Measurements from ENCODE around the gene NDUFA5. TPM values are rescaled to one million over a fixed set of nuclear protein-coding genes. Genes with fewer than 3 reads are reported as not detected.
A peak's percentile ranks its signal among the peaks of the same experiment; 100 is the strongest.

The NDUFA5 gene
- total and polyA plus RNA-seq, 2 donors (not counting 1 experiment from before 2014, with no cell fraction given) = 35.8 to 45.4 TPM

DNA sequence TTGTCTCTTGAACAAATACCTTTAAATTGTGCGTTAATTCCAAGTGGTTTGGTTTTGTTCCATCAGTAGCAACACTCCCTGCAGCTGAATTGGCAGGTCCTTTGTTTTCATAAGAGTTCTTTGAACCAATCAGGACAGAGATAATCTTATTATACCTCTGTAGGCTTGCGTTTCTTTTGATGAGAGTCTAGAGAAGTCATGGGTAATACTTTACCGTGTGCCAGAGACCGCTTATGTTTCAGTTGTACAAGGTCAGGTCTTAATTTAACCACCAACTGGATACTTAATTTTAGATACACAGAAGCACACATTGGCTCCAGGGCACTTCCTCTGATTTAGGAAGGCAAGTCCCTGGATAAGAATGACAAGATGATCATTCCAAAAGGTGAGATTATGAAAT is 43.9 kb upstream of the NDUFA5 start, which contains the start of gene ASB15:
ASB15 (plus strand) TSS at position 292 of the 400 bp plus-strand sequence. CDS start 12,682 bp downstream, outside the sequence.
- H4K20me1 ChIP-seq (ENCODE audit: control insufficient read depth, extremely low read depth, insufficient read depth, low read length) = no peaks in the 10 kb centered on the region
- no peak within 1 kb of the TSS for H2AFZ ChIP-seq (ENCODE audit: low read length)
- no peaks in the 10 kb centered on the region for H3K79me2 ChIP-seq (ENCODE audit: control insufficient read depth, insufficient read depth, low read length)
- TF ChIP-seq, protein P1, sequence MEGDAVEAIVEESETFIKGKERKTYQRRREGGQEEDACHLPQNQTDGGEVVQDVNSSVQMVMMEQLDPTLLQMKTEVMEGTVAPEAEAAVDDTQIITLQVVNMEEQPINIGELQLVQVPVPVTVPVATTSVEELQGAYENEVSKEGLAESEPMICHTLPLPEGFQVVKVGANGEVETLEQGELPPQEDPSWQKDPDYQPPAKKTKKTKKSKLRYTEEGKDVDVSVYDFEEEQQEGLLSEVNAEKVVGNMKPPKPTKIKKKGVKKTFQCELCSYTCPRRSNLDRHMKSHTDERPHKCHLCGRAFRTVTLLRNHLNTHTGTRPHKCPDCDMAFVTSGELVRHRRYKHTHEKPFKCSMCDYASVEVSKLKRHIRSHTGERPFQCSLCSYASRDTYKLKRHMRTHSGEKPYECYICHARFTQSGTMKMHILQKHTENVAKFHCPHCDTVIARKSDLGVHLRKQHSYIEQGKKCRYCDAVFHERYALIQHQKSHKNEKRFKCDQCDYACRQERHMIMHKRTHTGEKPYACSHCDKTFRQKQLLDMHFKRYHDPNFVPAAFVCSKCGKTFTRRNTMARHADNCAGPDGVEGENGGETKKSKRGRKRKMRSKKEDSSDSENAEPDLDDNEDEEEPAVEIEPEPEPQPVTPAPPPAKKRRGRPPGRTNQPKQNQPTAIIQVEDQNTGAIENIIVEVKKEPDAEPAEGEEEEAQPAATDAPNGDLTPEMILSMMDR (conservative IDR thresholded peaks at IDR 0.05 in 1 of 2, IDR thresholded peaks at IDR 0.05 in 1 of 2; ENCODE audit: low read depth in 1 of 2, low read length in 2 of 2) = no peak
- TF ChIP-seq EZH2 (IDR thresholded peaks at IDR 0.05; ENCODE audit: low read length, missing control alignments) = no peak
- no peaks in the 10 kb centered on the region for H3K9me3 ChIP-seq (ENCODE audit: control insufficient read depth, insufficient read depth, low read depth, low read length)
- H3K4me3 ChIP-seq (replicated peaks in 1 of 4; ENCODE audit: control extremely low read depth in 1 of 4, insufficient read depth in 1 of 4, low read depth in 3 of 4, low read length in 4 of 4) = no peak within 1 kb of the TSS
- no peak within 1 kb of the TSS for H3K9ac ChIP-seq (ENCODE audit: insufficient read depth, low read length)
- no peak within 1 kb of the TSS for H3K27ac ChIP-seq (ENCODE audit: insufficient read depth, low read length)
- DNase-seq (ENCODE audit: low read depth in 2 of 2) = peak in 1 of 2 donors; percentile 2
- H3K4me1 ChIP-seq (ENCODE audit: control insufficient read depth, extremely low read depth, insufficient read depth, low read length) = no peaks in the 10 kb centered on the region
- H3K27me3 ChIP-seq (ENCODE audit: control insufficient read depth, insufficient read depth, low read length) = no peaks in the 10 kb centered on the region
- no peak within 1 kb of the TSS for H3K4me2 ChIP-seq (ENCODE audit: extremely low read depth, insufficient read depth, low read length)
- no peaks in the 10 kb centered on the region for H3K36me3 ChIP-seq (ENCODE audit: control insufficient read depth, insufficient read depth, low read length)

DNA sequence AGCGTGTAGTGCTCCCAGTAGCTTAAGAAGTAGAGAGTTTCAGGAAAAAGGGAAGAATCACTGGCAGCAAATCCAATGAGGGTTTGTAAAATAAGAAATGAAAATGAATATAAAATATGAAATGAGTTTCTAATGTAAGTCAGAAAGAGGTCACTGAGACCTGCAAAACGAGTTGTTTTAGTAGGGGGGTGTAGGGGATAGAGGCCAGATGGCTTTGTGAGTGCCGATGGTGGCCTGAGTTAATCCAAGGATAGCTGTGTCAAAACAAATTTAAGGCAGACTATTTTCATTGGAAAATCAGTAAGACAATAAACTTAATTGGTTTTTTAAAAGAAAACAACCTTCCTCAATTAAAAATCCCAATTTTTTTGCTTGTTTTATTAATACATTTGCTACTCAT is 43.3 kb upstream of the NDUFA5 start:
- no peak for DNase-seq (ENCODE audit: low read depth in 2 of 2)
- Histone ChIP-seq H3K4me1 (ENCODE audit: control insufficient read depth, extremely low read depth, insufficient read depth, low read length) (no peaks in the 10 kb centered on the region), H3K27me3 (ENCODE audit: control insufficient read depth, insufficient read depth, low read length) (no peaks in the 10 kb centered on the region), H4K20me1 (ENCODE audit: control insufficient read depth, extremely low read depth, insufficient read depth, low read length) (no peaks in the 10 kb centered on the region), H3K9ac (ENCODE audit: insufficient read depth, low read length) (no peak overlapping the region), H3K4me2 (ENCODE audit: extremely low read depth, insufficient read depth, low read length) (no peak overlapping the region), H3K36me3 (ENCODE audit: control insufficient read depth, insufficient read depth, low read length) (no peaks in the 10 kb centered on the region), H3K4me3 (replicated peaks in 1 of 4; ENCODE audit: control extremely low read depth in 1 of 4, insufficient read depth in 1 of 4, low read depth in 3 of 4, low read length in 4 of 4) (no peak overlapping the region), H3K9me3 (ENCODE audit: control insufficient read depth, insufficient read depth, low read depth, low read length) (no peaks in the 10 kb centered on the region), H3K79me2 (ENCODE audit: control insufficient read depth, insufficient read depth, low read length) (no peaks in the 10 kb centered on the region), H2AFZ (ENCODE audit: low read length) (no peak overlapping the region), H3K27ac (ENCODE audit: insufficient read depth, low read length) (no peak overlapping the region)
- TF ChIP-seq, protein P1 (conservative IDR thresholded peaks at IDR 0.05 in 1 of 2, IDR thresholded peaks at IDR 0.05 in 1 of 2; ENCODE audit: low read depth in 1 of 2, low read length in 2 of 2) = no peak
- TF ChIP-seq EZH2 (IDR thresholded peaks at IDR 0.05; ENCODE audit: low read length, missing control alignments) = no peak

DNA sequence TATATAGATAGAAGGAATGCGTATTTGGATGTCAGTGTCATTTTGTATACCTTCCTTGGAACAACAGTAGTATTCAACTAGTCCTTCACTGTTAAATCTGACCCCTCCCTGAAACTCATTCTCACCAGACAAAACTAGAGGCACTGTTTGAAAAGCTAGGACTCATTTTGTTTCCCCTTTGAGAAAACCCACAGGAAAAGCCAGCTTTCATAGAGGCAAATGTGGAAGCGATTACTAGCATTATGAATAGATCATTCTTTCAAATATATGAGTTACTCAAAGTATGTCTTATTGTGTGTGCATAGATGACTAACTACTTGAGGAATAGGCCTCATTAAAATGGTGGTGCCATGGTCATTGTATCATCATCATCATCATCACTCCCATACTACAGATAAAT is 42.1 kb upstream of the NDUFA5 start:
- Histone ChIP-seq H4K20me1 (ENCODE audit: control insufficient read depth, extremely low read depth, insufficient read depth, low read length) (no peaks in the 10 kb centered on the region), H2AFZ (ENCODE audit: low read length) (no peak overlapping the region), H3K4me2 (ENCODE audit: extremely low read depth, insufficient read depth, low read length) (no peak overlapping the region), H3K27ac (ENCODE audit: insufficient read depth, low read length) (no peak overlapping the region), H3K36me3 (ENCODE audit: control insufficient read depth, insufficient read depth, low read length) (no peaks in the 10 kb centered on the region), H3K4me1 (ENCODE audit: control insufficient read depth, extremely low read depth, insufficient read depth, low read length) (no peaks in the 10 kb centered on the region), H3K9ac (ENCODE audit: insufficient read depth, low read length) (no peak overlapping the region), H3K27me3 (ENCODE audit: control insufficient read depth, insufficient read depth, low read length) (no peaks in the 10 kb centered on the region), H3K79me2 (ENCODE audit: control insufficient read depth, insufficient read depth, low read length) (no peaks in the 10 kb centered on the region), H3K9me3 (ENCODE audit: control insufficient read depth, insufficient read depth, low read depth, low read length) (no peaks in the 10 kb centered on the region), H3K4me3 (replicated peaks in 1 of 4; ENCODE audit: control extremely low read depth in 1 of 4, insufficient read depth in 1 of 4, low read depth in 3 of 4, low read length in 4 of 4) (no peak overlapping the region)
- TF ChIP-seq, protein P1 (conservative IDR thresholded peaks at IDR 0.05 in 1 of 2, IDR thresholded peaks at IDR 0.05 in 1 of 2; ENCODE audit: low read depth in 1 of 2, low read length in 2 of 2) = no peak
- TF ChIP-seq EZH2 (IDR thresholded peaks at IDR 0.05; ENCODE audit: low read length, missing control alignments) = no peak
- no peak for DNase-seq (ENCODE audit: low read depth in 2 of 2)

Data from fibroblast of lung (primary cell).